ENCODE measurements around the gene CDC20.
"Not testable (repeated sequence)": the region's sequence is repeated elsewhere in the genome, so short reads cannot be mapped to it uniquely, and the experiment has no call there.

CDC20 gene

GRCh38 chr1:43386676-43387075, 27.9 kb downstream of the CDC20 start:
- no peak for FAIRE-seq

DNA sequence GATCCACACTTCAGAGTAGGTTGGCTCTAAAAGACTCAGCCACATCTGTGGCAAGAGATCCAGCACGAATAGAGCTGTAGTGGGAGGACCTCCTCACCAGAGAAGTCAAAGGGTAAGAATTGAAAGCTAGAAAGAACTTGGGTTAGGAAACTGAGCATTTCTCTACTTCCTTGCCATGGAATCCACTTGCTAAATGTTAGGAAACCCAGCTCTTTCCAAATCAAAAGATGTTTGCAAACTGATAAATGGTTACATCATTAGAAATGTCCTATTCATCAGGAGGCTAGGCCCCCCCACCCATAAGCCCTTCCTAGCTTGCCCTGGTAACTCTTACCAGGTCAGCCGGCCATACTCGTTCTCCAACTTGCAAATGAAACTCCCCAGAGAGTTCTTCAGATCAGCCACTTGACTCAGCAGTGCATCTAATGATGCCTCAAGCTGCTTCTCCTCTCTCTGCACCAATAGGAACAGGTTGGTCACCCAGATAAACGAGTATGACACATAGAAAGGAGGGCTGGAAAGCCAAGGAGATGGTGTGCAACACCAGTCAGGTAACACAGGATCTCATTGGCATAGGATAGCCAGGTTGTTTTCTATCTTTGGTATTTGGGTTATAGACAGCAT, 29.3 kb downstream of the CDC20 start:
- FAIRE-seq: no peak

GRCh38 chr1:43388613-43389012, 29.8 kb downstream of the CDC20 start:
- FAIRE-seq: no peak

GRCh38 chr1:43389326-43390313, 30.8 kb downstream of the CDC20 start, which contains the start of the genes MED8 and SZT2:
MED8 (minus strand) TSS chr1:43389800; CDS start chr1:43389764, 36 bp downstream.
SZT2 (plus strand) TSS chr1:43389899; CDS start chr1:43389969, 70 bp downstream.
- peak; percentile 89 for FAIRE-seq

DNA sequence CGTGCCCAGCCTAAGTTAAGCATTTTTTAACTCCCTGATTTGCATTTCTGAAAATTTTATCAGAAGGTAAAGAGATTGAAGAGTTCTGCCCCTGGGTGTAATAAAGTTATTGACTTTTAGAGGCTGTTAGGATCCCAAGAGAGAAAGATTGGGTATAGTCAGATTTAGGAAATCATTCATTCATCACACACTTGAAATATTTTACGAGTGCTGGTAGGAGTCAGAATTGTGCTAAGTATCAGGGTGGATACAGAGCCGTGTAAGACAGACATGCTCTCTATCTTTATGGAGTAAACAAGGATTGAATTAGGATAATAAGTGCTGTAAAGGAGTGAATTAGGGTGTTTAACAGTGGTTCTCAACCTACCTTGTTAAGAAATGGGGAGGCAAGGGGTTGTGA, 33.9 kb downstream of the CDC20 start:
- FAIRE-seq: no peak

DNA sequence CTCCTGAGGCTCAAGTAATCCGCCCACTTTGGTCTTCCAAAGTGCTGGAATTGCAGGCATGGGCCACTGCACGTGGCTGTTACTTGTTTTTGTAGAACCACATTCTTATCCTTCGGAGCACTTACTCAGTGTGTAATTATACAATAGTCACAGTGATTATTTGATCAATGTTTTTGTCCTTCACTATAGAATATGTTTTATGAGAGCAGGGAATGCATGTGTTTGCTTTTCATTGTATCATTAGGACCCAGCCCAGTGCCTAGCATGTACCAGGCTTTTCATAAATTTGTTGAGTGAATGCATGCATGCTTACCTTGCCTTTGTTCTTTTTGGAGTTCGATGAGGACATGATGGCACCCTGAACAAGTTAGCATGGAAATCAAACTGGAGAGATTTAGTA, 36.7 kb downstream of the CDC20 start:
- FAIRE-seq: no peak

GRCh38 chr1:43396059-43396458, 37.3 kb downstream of the CDC20 start:
- no peak for FAIRE-seq

- no peak for FAIRE-seq
Observed at GRCh38 chr1:43398227-43398626, 39.4 kb downstream of the CDC20 start.

DNA sequence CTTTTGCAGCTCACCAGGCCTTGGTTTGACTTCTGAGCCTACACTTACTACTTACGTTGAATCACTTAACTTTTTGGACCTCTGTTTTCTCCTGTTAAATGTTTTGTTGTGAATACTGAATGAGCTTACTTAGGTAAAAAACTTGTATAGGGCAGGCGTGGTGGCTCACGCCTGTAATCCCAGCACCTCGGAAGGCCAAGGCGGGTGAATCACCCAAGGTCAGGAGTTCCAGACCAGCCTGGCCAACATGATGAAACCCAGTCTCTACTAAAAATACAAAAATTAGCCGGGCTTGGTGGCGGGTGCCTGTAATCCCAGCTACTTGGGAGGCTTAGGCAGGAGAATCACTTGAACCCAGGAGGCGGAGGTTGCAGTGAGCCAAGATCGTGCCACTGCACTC, 41.7 kb downstream of the CDC20 start:
- FAIRE-seq: not testable (repeated sequence)

GRCh38 chr1:43402089-43402865, 43.5 kb downstream of the CDC20 start:
- no peak for FAIRE-seq

- FAIRE-seq: no peak
Observed at GRCh38 chr1:43404353-43404752, 45.6 kb downstream of the CDC20 start.

DNA sequence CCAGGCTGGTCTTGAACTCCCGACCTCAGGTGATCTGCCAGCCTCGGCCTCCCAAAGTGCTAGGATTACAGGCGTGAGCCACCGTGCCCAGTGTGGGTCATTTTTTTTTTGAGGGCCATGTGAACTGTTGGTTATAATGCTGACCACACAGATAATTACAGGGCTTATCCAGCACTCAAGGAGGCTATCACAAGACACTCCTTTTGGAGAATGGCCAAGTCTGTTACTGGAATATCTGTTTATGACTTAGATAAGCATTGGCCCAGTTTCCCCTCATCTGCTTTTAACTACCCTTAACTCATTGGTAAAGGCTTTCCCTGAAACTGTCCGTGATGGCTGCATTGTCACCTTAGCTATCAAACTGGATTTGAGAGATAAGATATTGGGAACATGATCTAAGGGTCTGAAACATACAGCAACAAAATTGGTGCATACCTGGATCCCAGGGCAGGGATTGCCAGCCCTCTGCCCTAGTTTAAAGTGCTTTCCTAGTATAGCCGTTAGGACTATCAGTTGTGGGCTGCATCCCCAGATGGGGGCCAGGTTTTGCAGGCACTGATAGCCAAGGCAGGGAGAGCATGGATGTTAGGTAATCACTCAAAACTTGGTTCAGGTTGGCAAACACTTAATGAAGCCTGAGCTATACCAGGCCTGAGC, 46.6 kb downstream of the CDC20 start:
- no peak for FAIRE-seq

- FAIRE-seq: no peak
Observed at GRCh38 chr1:43405876-43406234, 47.1 kb downstream of the CDC20 start.

GRCh38 chr1:43410571-43410970, 51.8 kb downstream of the CDC20 start:
- no peak for FAIRE-seq

All from G401.6 (cell line).